HepG2 (cell line): Measurements from ENCODE around the gene TMEM132D. TPM values are rescaled to one million over a fixed set of nuclear protein-coding genes. Genes with fewer than 3 reads are reported as not detected.
A peak's percentile ranks its signal among the peaks of the same experiment; 100 is the strongest.

Experiments
- ATAC-seq: fragments of 200-7000 bp; cut with Tn5 transposase; 3 replicates; pipeline ENCODE4 v1.9.1; 2020; ENCODE audit warnings: mild to moderate bottlenecking, moderate library complexity
- BruUV-seq: library from RNA; stranded (reverse); fragments of 400-500 nt; replicated peaks from 2 replicates; lab custom pipeline; 2021; lab: Mats Ljungman, UMichigan
- CTCF ChIA-PET: fragments of 300-600 bp; formaldehyde crosslinking; extraction: SDS; loops from one replicate; lab custom pipeline; 2021; ENCODE audit warnings: low total read pairs, inconsistent platforms, low intra/inter-chr PET ratio; lab: Yijun Ruan, JAX
- POLR2A ChIA-PET: fragments of 350-600 bp; sonication (Branson Sonifier 250); formaldehyde crosslinking; loops from one replicate; lab custom pipeline; 2020; ENCODE audit warnings: antibody characterized with exemption, inconsistent platforms; lab: Yijun Ruan, JAX
- DNase-seq: peaks from one replicate; pipeline ENCODE4 v3.0.0-alpha.2; 2015; ENCODE audit warnings: low spot score
- FAIRE-seq: peaks from 3 replicates; lab custom pipeline; 2011; peaks lifted over from hg19 to GRCh38; lab: Jason Lieb, UNC
- H2AFZ ChIP-seq: one replicate; pipeline ENCODE4 v1.6.1; 2011; ENCODE audit warnings: low read length, inconsistent platforms
- H3K27ac ChIP-seq: fragments of 300-600 bp; 3 replicates; pipeline ENCODE4 v1.8.0; 2011; ENCODE audit warnings: mixed run types, mild to moderate bottlenecking, mixed read lengths, low read length, inconsistent platforms; ENCODE audit not compliant: insufficient read depth; ENCODE audit errors: extremely low read length
- H3K27me3 ChIP-seq, 2 experiments: fragments of 200-600 bp in 1 of 2; 2 replicates in 1 of 2; 3 replicates in 1 of 2; pipeline versions ENCODE4 v1.6.0 to v1.8.0; 2011; ENCODE audit warnings: low read length in 2 of 2, mild to moderate bottlenecking in 2 of 2, moderate library complexity in 2 of 2, inconsistent platforms in 1 of 2; ENCODE audit not compliant: insufficient read depth in 2 of 2, control insufficient read depth in 1 of 2
- H3K36me3 ChIP-seq, 2 experiments: fragments of 200-600 bp in 1 of 2; replicated peaks in 1 of 2; 2 replicates in 1 of 2; 3 replicates in 1 of 2; pipeline versions ENCODE4 v1.5.1 to v1.8.0; 2011; ENCODE audit warnings: low read length in 2 of 2, inconsistent platforms in 1 of 2; ENCODE audit not compliant: insufficient read depth in 2 of 2, control insufficient read depth in 1 of 2
- H3K4me1 ChIP-seq: 2 replicates; pipeline ENCODE4 v1.5.1; 2012; ENCODE audit warnings: low read length, inconsistent platforms; ENCODE audit not compliant: insufficient read depth
- H3K4me2 ChIP-seq: 2 replicates; pipeline ENCODE4 v1.6.0; 2011; ENCODE audit warnings: low read depth, low read length, inconsistent platforms
- H3K4me3 ChIP-seq, 3 experiments: fragments of 200-600 bp in 1 of 3; sonication (generic), shearing (Covaris generic) in 1 of 3; replicated peaks in 1 of 3; 2 replicates each; pipeline ENCODE4 v1.5.1; 2011 to 2016; ENCODE audit warnings: low read length in 3 of 3, inconsistent platforms in 2 of 3, low read depth in 2 of 3, mild to moderate bottlenecking in 2 of 3, control low read depth in 1 of 3, mixed read lengths in 1 of 3; ENCODE audit not compliant: insufficient read depth in 1 of 3
- H3K79me2 ChIP-seq: one replicate; pipeline ENCODE4 v1.6.1; 2011; ENCODE audit warnings: low read length, inconsistent platforms; ENCODE audit not compliant: insufficient read depth
- H3K9ac ChIP-seq: 2 replicates; pipeline ENCODE4 v1.6.0; 2011; ENCODE audit warnings: mild to moderate bottlenecking, low read depth, low read length, inconsistent platforms; ENCODE audit not compliant: insufficient read depth
- H3K9me3 ChIP-seq: 2 replicates; pipeline ENCODE4 v1.5.1; 2012; ENCODE audit warnings: mild to moderate bottlenecking, low read length
- H4K20me1 ChIP-seq: 2 replicates; pipeline ENCODE4 v1.6.0; 2011; ENCODE audit warnings: inconsistent platforms, mild to moderate bottlenecking, low read length, moderate library complexity; ENCODE audit not compliant: insufficient read depth
- AGO2 ChIP-seq: fragments of 200-400 bp; formaldehyde crosslinking; optimal IDR thresholded peaks from 2 replicates; pipeline ENCODE3; 2017; ENCODE audit warnings: mild to moderate bottlenecking, low read depth, low read length, moderate library complexity
- ARID2 ChIP-seq: sonication (generic); formaldehyde crosslinking; IDR thresholded peaks from 2 replicates; pipeline ENCODE4 v1.8.1; 2022; ENCODE audit warnings: mild to moderate bottlenecking, missing genetic modification reagents, borderline replicate concordance
- ARNT ChIP-seq: fragments of 450-650 bp; IDR thresholded peaks from 2 replicates; pipeline ENCODE4 v1.6.1; 2017
- CHD2 ChIP-seq: IDR thresholded peaks from 2 replicates; pipeline ENCODE4 v1.6.1; 2011; ENCODE audit warnings: low read depth, low read length, improper control_type of control experiment
- FOXK2 ChIP-seq: fragments of 450-650 bp; IDR thresholded peaks from 2 replicates; pipeline ENCODE4 v1.6.1; 2016
- HOXA3 ChIP-seq: sonication (generic); formaldehyde crosslinking; IDR thresholded peaks from 2 replicates; pipeline ENCODE4 v1.5.0; 2020; ENCODE audit warnings: missing genetic modification reagents
- MAFF ChIP-seq: IDR thresholded peaks from 2 replicates; pipeline ENCODE4 v1.6.1; 2011; ENCODE audit warnings: low read depth, low read length, improper control_type of control experiment
- MAFK ChIP-seq, 2 experiments: IDR thresholded peaks in 1 of 2; conservative IDR thresholded peaks in 1 of 2; 2 replicates each; pipeline ENCODE4 v1.6.1; 2011; ENCODE audit warnings: improper control_type of control experiment in 2 of 2, low read length in 2 of 2
- MXD4 ChIP-seq: IDR thresholded peaks from 2 replicates; pipeline ENCODE4 v1.6.1; 2016; ENCODE audit warnings: mild to moderate bottlenecking, missing biosample characterization, missing genetic modification reagents
- PTBP1 ChIP-seq: fragments of 200-400 bp; formaldehyde crosslinking; IDR thresholded peaks from 2 replicates; pipeline ENCODE4 v1.6.1; 2018; ENCODE audit warnings: low read length, low read depth; ENCODE audit not compliant: poor library complexity, severe bottlenecking
- RBM22 ChIP-seq: fragments of 200-400 bp; formaldehyde crosslinking; optimal IDR thresholded peaks from 2 replicates; pipeline ENCODE3; 2017; ENCODE audit warnings: mild to moderate bottlenecking, low read length, moderate library complexity
- SMAD1 ChIP-seq: sonication (generic); formaldehyde crosslinking; IDR thresholded peaks from 2 replicates; pipeline ENCODE4 v1.4.0; 2020; ENCODE audit warnings: missing genetic modification reagents, low read depth, mild to moderate bottlenecking, borderline replicate concordance
- SPEN ChIP-seq: sonication (generic); formaldehyde crosslinking; IDR thresholded peaks from 2 replicates; pipeline ENCODE4 v1.5.1; 2020; ENCODE audit warnings: low read depth, mild to moderate bottlenecking, missing genetic modification reagents
- ZMAT3 ChIP-seq: sonication (generic); formaldehyde crosslinking; conservative IDR thresholded peaks from 2 replicates; pipeline ENCODE4 v1.7.0; 2021; ENCODE audit warnings: missing genetic modification reagents
- ZMYM3 ChIP-seq: sonication (generic); formaldehyde crosslinking; IDR thresholded peaks from 2 replicates; pipeline ENCODE4 v1.5.1; 2020; ENCODE audit warnings: mild to moderate bottlenecking, missing genetic modification reagents
- ZNF326 ChIP-seq: sonication (generic); formaldehyde crosslinking; IDR thresholded peaks from 2 replicates; pipeline ENCODE4 v1.4.0; 2020; ENCODE audit warnings: missing genetic modification reagents, borderline replicate concordance
- ZNF552 ChIP-seq: sonication (generic); formaldehyde crosslinking; IDR thresholded peaks from 2 replicates; pipeline ENCODE4 v1.9.0; 2022; ENCODE audit warnings: missing genetic modification reagents, mild to moderate bottlenecking, borderline replicate concordance
- ZNF766 ChIP-seq: sonication (generic); formaldehyde crosslinking; IDR thresholded peaks from 2 replicates; pipeline ENCODE4 v1.5.0; 2020; ENCODE audit warnings: missing genetic modification reagents, borderline replicate concordance
- ZSCAN9 ChIP-seq: IDR thresholded peaks from 2 replicates; pipeline ENCODE4 v1.6.1; 2016; ENCODE audit warnings: borderline replicate concordance
- WGBS: methylation state at CpG from one replicate; pipeline ENCODE4 v1.1.6; 2017; ENCODE audit warnings: low lambda C conversion rate; 5-methylcytosine and 5-hydroxymethylcytosine counted together
- in situ Hi-C: cut with HindIII; loops from 2 replicates; pipeline ENCODE4 v1.10.0; 2017; ENCODE audit warnings: low pct_unique_long_range_greater_than_20kb; ENCODE audit not compliant: extremely low pct_ligation_motif_present
- intact Hi-C: fragments of 100-400 bp; cut with micrococcal nuclease; formaldehyde crosslinking; loops from one replicate; pipeline ENCODE4 v1.10.0; 2022; ENCODE audit not compliant: unreplicated experiment
- polyA plus RNA-seq, 8 experiments: library from polyadenylated mRNA; depleted of rRNA in 3 of 8; stranded (reverse) in 7 of 8; unstranded in 1 of 8; fragments of >200 nt; fragmentation: Illumina TruSeq in 4 of 8; extraction: Trizol in 4 of 8; gene quantifications; 2 replicates each; pipeline versions ENCODE4 v1.2.1 to v1.2.3, GENCODE V29; 2011 to 2016; ENCODE audit warnings: low read depth in 4 of 8, missing spikeins in 1 of 8, mixed read lengths in 1 of 8; ENCODE audit not compliant: insufficient read depth in 1 of 8
- total RNA-seq, 5 experiments: library from RNA; depleted of rRNA; stranded (reverse); fragments of >200 nt; fragmentation: Illumina TruSeq; extraction: Trizol; gene quantifications; 2 replicates each; pipeline ENCODE4 v1.2.3, GENCODE V29; 2016; ENCODE audit warnings: low read depth in 1 of 5
- TF ChIP-seq, protein P1 (sequence below): sonication (generic); formaldehyde crosslinking; IDR thresholded peaks from 2 replicates; pipeline ENCODE4 v1.5.1; 2020; ENCODE audit warnings: mild to moderate bottlenecking, missing genetic modification reagents, moderate library complexity

TMEM132D gene
- total and polyA plus RNA-seq, 2 of the 13 experiments (the other 11 are each of a cell fraction or from before 2014, with no cell fraction given), result not detected

DNA sequence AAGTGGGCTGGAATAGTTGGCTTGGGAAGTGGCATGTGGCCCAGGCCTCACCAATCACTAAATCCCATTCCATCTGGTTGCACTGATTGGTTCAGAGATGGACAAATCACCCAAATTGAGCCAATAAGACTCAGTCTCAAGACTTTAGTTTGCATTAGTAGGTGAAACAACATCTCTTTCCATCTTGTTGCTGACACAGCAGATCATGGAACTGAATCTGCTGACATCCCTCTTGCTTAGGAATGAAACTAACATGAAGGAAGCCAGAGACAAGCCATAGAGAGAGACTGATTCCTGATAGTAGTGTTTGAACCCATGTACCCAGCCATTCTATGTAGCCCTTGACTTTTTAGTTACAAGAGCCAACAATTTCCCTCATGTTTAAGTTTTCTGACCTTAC is 743.5 kb downstream of the TMEM132D start:
- CTCF ChIA-PET, result no interaction called here
- FAIRE-seq, result no peak

DNA sequence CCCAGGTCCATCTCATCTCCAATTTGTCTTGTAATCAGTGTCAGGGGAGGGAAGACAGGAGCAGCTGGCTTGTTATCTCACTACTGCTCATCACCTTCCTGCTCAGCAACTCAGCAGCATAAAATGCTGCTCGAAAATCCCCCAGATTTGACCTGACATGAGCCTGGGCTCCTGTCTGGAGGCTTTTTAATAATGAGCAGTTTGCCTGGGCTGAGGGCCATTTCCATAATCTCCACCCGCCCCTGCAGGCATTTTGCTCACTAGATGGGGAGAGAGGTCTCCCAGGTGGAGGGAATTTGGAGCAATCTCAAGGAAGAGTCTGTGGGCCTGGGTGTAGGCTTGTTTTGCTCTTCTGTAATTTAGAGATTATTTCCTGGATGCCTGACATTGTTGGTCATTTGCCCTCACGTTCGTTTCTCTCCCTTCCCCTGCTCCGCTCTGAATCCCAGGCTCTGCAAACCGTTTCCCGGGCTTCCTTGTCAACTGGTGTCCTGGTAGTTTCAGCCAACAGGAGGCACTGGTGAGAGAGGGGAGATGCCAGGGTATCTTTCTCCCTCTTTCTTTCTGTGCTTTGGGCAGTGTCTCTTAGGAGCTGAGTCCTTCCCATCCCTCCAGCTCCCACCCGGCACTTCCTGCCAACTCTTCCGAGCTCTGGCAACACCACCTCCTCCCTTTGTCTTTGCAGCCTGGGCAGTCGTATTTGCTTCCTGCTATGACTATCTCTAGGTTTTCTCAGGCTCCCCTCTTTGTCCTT is 751.3 kb downstream of the TMEM132D start:
- H4K20me1 ChIP-seq, result no peaks in the 10 kb centered on the region
- intact Hi-C loops, result loop anchor here (1.0 kb wide), 1 partner anchor 24 kb away; no protein-coding TSS in a partner anchor
- WGBS, result 31% methylated on average over 8 of the region's 10 CpGs
- no peak overlapping the region for H3K27ac ChIP-seq
- POLR2A ChIA-PET, result no interaction called here
- in situ Hi-C loops, result no loop called here
- BruUV-seq, result no TSS peak
- FAIRE-seq (no peak), DNase-seq (no peak), ATAC-seq (no peak)
- H3K27me3 ChIP-seq, result peaks cover 0 to 25% of the 10 kb centered on the region in 2 experiments; a peak in 3 of 5 replicates
- no peaks in the 10 kb centered on the region for H3K36me3 ChIP-seq
- CTCF ChIA-PET, result no interaction called here
- no peak overlapping the region for H3K4me2 ChIP-seq
- TF ChIP-seq MXD4 (CRISPR knock-in tag) (no peak), ARID2 (CRISPR knock-in tag) (no peak), ZNF552 (CRISPR knock-in tag) (no peak), FOXK2 (no peak), ZNF326 (CRISPR knock-in tag) (no peak), ZMAT3 (CRISPR knock-in tag) (no peak), SMAD1 (CRISPR knock-in tag) (no peak), ZMYM3 (CRISPR knock-in tag) (no peak), PTBP1 (no peak), SPEN (no peak), CHD2 (no peak), RBM22 (no peak), AGO2 (no peak), ZNF766 (CRISPR knock-in tag) (no peak)
- TF ChIP-seq, protein P1, sequence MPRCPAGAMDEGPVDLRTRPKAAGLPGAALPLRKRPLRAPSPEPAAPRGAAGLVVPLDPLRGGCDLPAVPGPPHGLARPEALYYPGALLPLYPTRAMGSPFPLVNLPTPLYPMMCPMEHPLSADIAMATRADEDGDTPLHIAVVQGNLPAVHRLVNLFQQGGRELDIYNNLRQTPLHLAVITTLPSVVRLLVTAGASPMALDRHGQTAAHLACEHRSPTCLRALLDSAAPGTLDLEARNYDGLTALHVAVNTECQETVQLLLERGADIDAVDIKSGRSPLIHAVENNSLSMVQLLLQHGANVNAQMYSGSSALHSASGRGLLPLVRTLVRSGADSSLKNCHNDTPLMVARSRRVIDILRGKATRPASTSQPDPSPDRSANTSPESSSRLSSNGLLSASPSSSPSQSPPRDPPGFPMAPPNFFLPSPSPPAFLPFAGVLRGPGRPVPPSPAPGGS (CRISPR knock-in tag), result no peak
- H3K9ac ChIP-seq, result no peak overlapping the region
- H3K79me2 ChIP-seq, result no peaks in the 10 kb centered on the region
- no peaks in the 10 kb centered on the region for H3K4me1 ChIP-seq
- H2AFZ ChIP-seq, result no peak overlapping the region
- no peak overlapping the region for H3K4me3 ChIP-seq
- peaks cover 9% of the 10 kb centered on the region; the same call in 1 of the 2 replicates for H3K9me3 ChIP-seq

More for the DNA sequence above, 743.5 kb downstream of the TMEM132D start:
- Histone ChIP-seq H3K4me3 (no peak overlapping the region), H3K9me3 (peaks cover 9% of the 10 kb centered on the region; the same call in 1 of the 2 replicates), H3K4me2 (no peak overlapping the region), H3K36me3 (no peaks in the 10 kb centered on the region), H3K27ac (no peak overlapping the region), H3K27me3 (no peaks in the 10 kb centered on the region), H3K9ac (no peak overlapping the region), H2AFZ (no peak overlapping the region), H3K79me2 (no peaks in the 10 kb centered on the region), H4K20me1 (no peaks in the 10 kb centered on the region), H3K4me1 (no peaks in the 10 kb centered on the region)
- BruUV-seq, result no TSS peak
- DNase-seq, result no peak
- TF ChIP-seq MAFF (peak; percentile 87), ARNT (no peak), ZSCAN9 (no peak), HOXA3 (CRISPR knock-in tag) (no peak), MAFK (conservative IDR thresholded peaks at IDR 0.05 in 1 of 2, IDR thresholded peaks at IDR 0.05 in 1 of 2; ENCODE audit: low read length in 2 of 2) (peak; percentile 83 to 93)
- ATAC-seq, result no peak
- in situ Hi-C loops, result no loop called here
- intact Hi-C loops, result no loop called here
- POLR2A ChIA-PET, result no interaction called here
